ENCODE data around the gene FRYL. TPM values are rescaled to one million over a fixed set of nuclear protein-coding genes. Genes with fewer than 3 reads are reported as not detected.

The FRYL gene
- total and polyA plus RNA-seq, 4 experiments from 2014 or later, result 17.1 to 134 (median 83.7) TPM

- Mint-ChIP-seq H3K9me3 (peaks cover 0 to under 1% (median 0%) of the 10 kb centered on the region in 8 donors), H3K4me1 (peaks cover 46 to 81% (median 67%) of the 10 kb centered on the region in 4 donors), H3K4me3 (peak overlapping the region in 2 of 8 donors; percentile 0 to 43), H3K27me3 (no peaks in the 10 kb centered on the region), H3K27ac (peak overlapping the region in 1 of 7 donors; percentile 36), H3K36me3 (peaks cover 7 to 15% of the 10 kb centered on the region in 2 donors)
- Histone ChIP-seq H3K27ac (ENCODE audit: low read depth, low read length) (no peak overlapping the region), H3K36me3 (ENCODE audit: insufficient read depth, low read length) (no peaks in the 10 kb centered on the region), H3K4me3 (ENCODE audit: low read length in 2 of 2) (no peak overlapping the region), H3K27me3 (ENCODE audit: insufficient read depth, low read length) (no peaks in the 10 kb centered on the region), H3K9me3 (ENCODE audit: control insufficient read depth in 1 of 2, low read length in 2 of 2) (no peaks in the 10 kb centered on the region), H3K4me1 (ENCODE audit: insufficient read depth, low read length) (peaks cover 81% of the 10 kb centered on the region)
- ChIA-PET POLR2A (ENCODE audit: partially characterized antibody) (no interaction called here), CTCF (ENCODE audit: partially characterized antibody) (interaction anchor here (2.1 kb wide), 1 partner anchor 196 kb away, joined by 4 read pairs; no protein-coding TSS in a partner anchor)
- intact Hi-C loops (cut with micrococcal nuclease), result loop anchor here (5.0 kb wide), 1 partner anchor 33 kb away; no protein-coding TSS in a partner anchor
- no peak for DNase-seq
Observed at GRCh38 chr4:48774760-48775710, 5.0 kb downstream of the FRYL start.

GRCh38 chr4:48772556-48772955, 7.5 kb downstream of the FRYL start:
- Mint-ChIP-seq H3K36me3 (peaks cover 8 to 18% of the 10 kb centered on the region in 2 donors), H3K4me1 (peaks cover 50 to 87% (median 69%) of the 10 kb centered on the region in 4 donors), H3K4me3 (peak overlapping the region in 5 of 8 donors; percentile 1 to 78 (median 7)), H3K9me3 (no peaks in the 10 kb centered on the region), H3K27me3 (no peaks in the 10 kb centered on the region), H3K27ac (peak overlapping the region in 1 of 7 donors; percentile 35)
- DNase-seq, result no peak
- Histone ChIP-seq H3K4me3 (ENCODE audit: low read length in 2 of 2) (no peak overlapping the region), H3K36me3 (ENCODE audit: insufficient read depth, low read length) (no peaks in the 10 kb centered on the region), H3K9me3 (ENCODE audit: control insufficient read depth in 1 of 2, low read length in 2 of 2) (no peaks in the 10 kb centered on the region), H3K4me1 (ENCODE audit: insufficient read depth, low read length) (peaks cover 84% of the 10 kb centered on the region), H3K27ac (ENCODE audit: low read depth, low read length) (no peak overlapping the region), H3K27me3 (ENCODE audit: insufficient read depth, low read length) (no peaks in the 10 kb centered on the region)
- POLR2A ChIA-PET (ENCODE audit: partially characterized antibody), result no interaction called here
- CTCF ChIA-PET (ENCODE audit: partially characterized antibody), result no interaction called here
- intact Hi-C loops (cut with micrococcal nuclease), result no loop called here

DNA sequence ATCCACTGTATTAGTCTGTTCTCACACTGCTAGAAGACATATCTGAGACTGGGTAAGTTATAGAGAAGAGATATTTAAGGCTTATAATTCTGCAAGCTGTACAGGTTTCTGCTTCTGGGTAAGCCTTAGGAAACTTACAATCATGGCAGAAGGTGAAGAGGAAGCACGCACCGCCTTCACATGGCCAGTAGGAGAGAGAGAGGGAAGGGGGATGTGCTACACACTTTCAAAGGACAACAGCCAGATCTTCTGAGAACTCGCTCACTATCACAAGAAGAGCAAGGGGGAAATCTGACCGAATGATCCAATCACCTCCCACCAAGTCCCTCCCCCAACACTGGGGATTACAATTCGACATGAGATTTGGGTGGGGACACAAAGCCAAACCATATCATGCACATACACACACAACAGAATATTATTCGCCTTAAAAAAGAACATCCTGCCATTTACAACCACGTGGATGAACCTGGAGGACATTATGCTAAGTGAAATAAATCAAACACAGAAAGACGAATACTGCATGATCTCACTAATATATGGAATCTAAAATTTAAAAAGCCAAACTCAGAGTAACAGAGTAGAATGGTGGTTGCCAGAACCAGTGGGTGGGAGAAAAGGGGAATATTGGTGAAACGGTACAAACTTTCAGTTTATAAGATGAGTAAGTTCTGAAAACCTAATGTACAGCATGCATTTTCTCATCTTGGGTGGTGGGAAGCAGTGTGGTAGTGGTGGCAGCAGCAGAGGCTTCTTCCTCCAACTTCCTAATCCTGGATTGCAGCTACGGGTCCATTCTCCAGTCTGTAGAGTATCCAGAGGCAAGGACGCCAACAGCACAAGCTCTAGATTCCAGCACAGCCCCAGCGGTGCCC, 12.8 kb downstream of the FRYL start:
- ChIA-PET CTCF (ENCODE audit: partially characterized antibody) (interaction anchor here (1.1 kb wide), 1 partner anchor 12 kb away, joined by 4 read pairs; the partner anchor contains the start of gene FRYL), POLR2A (ENCODE audit: partially characterized antibody) (interaction anchor here (4.9 kb wide), 1 partner anchor 12 kb away, joined by 16 read pairs; the partner anchor contains the start of gene FRYL)
- H3K9me3 ChIP-seq (ENCODE audit: control insufficient read depth in 1 of 2, low read length in 2 of 2), result no peaks in the 10 kb centered on the region
- H3K4me1 ChIP-seq (ENCODE audit: insufficient read depth, low read length), result peaks cover 62% of the 10 kb centered on the region
- H3K27ac ChIP-seq (ENCODE audit: low read depth, low read length), result no peak overlapping the region
- H3K36me3 ChIP-seq (ENCODE audit: insufficient read depth, low read length), result no peaks in the 10 kb centered on the region
- DNase-seq, result no peak
- intact Hi-C loops (cut with micrococcal nuclease), result no loop called here
- H3K9me3 Mint-ChIP-seq, result peaks cover 0 to 3% (median 0%) of the 10 kb centered on the region in 8 donors
- no peaks in the 10 kb centered on the region for H3K27me3 ChIP-seq (ENCODE audit: insufficient read depth, low read length)
- H3K27ac Mint-ChIP-seq, result no peak overlapping the region
- H3K4me3 ChIP-seq (ENCODE audit: low read length in 2 of 2), result no peak overlapping the region
- peaks cover 44 to 70% (median 55%) of the 10 kb centered on the region in 4 donors for H3K4me1 Mint-ChIP-seq
- H3K4me3 Mint-ChIP-seq, result peak overlapping the region in 6 of 8 donors; percentile 15 to 47 (median 32)
- no peaks in the 10 kb centered on the region for H3K27me3 Mint-ChIP-seq
- peaks cover 10 to 29% of the 10 kb centered on the region in 2 donors for H3K36me3 Mint-ChIP-seq

DNA sequence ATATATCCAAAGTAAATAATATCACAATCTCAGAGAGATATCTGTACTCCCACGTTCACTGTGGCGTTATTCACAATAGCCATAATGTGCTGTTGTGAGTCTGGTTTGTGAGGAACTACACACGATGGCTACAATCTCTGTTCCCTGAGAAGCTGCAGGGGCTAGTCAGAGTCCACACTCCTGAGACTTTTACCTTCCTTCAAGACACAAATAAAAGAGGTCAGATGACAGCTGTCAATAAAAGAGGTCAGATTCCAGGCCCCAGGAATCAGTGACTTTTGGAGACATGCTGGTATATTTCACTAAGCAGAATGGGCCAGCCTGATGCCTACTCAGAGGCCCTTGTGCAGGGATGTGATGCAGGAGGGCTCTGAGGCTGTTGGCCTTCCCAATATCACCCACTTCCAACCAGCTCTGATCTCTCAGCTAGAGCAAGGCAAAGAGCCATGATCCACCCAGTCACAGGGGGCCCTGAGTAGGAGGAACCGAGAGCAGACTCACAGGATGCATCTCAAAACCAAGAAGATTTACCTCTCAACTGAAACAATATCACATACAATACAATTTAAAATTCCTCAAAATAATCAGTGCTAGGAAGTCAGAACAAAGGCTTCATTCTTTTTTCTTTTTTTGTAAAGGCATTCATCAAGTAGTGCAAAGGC, 13.8 kb downstream of the FRYL start:
- H3K36me3 ChIP-seq (ENCODE audit: insufficient read depth, low read length), result no peaks in the 10 kb centered on the region
- Mint-ChIP-seq H3K36me3 (peaks cover 10 to 24% of the 10 kb centered on the region in 2 donors), H3K4me1 (peaks cover 44 to 69% (median 55%) of the 10 kb centered on the region in 4 donors), H3K27ac (peak overlapping the region in 1 of 7 donors; percentile 64), H3K4me3 (peak overlapping the region in 5 of 8 donors; percentile 5 to 71 (median 36)), H3K27me3 (no peaks in the 10 kb centered on the region), H3K9me3 (peaks cover 0 to 3% (median 0%) of the 10 kb centered on the region in 8 donors)
- ChIA-PET CTCF (ENCODE audit: partially characterized antibody) (no interaction called here), POLR2A (ENCODE audit: partially characterized antibody) (interaction anchor here (1.2 kb wide), 1 partner anchor 14 kb away, joined by 3 read pairs; the partner anchor contains the start of gene FRYL)
- no peaks in the 10 kb centered on the region for H3K9me3 ChIP-seq (ENCODE audit: control insufficient read depth in 1 of 2, low read length in 2 of 2)
- intact Hi-C loops (cut with micrococcal nuclease), result no loop called here
- no peak for DNase-seq
- H3K4me3 ChIP-seq (ENCODE audit: low read length in 2 of 2), result no peak overlapping the region
- no peak overlapping the region for H3K27ac ChIP-seq (ENCODE audit: low read depth, low read length)
- no peaks in the 10 kb centered on the region for H3K27me3 ChIP-seq (ENCODE audit: insufficient read depth, low read length)
- peaks cover 58% of the 10 kb centered on the region for H3K4me1 ChIP-seq (ENCODE audit: insufficient read depth, low read length)

GRCh38 chr4:48762408-48762807, 17.7 kb downstream of the FRYL start:
- Mint-ChIP-seq H3K4me3 (peak overlapping the region in 1 of 8 donors; percentile 42), H3K4me1 (peaks cover 30 to 54% (median 42%) of the 10 kb centered on the region in 4 donors), H3K36me3 (peaks cover 14 to 18% of the 10 kb centered on the region in 2 donors), H3K27ac (no peak overlapping the region), H3K27me3 (no peaks in the 10 kb centered on the region), H3K9me3 (peaks cover 0 to 3% (median 0%) of the 10 kb centered on the region in 8 donors)
- no peak overlapping the region for H3K27ac ChIP-seq (ENCODE audit: low read depth, low read length)
- no peak overlapping the region for H3K4me3 ChIP-seq (ENCODE audit: low read length in 2 of 2)
- no peaks in the 10 kb centered on the region for H3K9me3 ChIP-seq (ENCODE audit: control insufficient read depth in 1 of 2, low read length in 2 of 2)
- intact Hi-C loops (cut with micrococcal nuclease), result no loop called here
- H3K36me3 ChIP-seq (ENCODE audit: insufficient read depth, low read length), result no peaks in the 10 kb centered on the region
- no peaks in the 10 kb centered on the region for H3K27me3 ChIP-seq (ENCODE audit: insufficient read depth, low read length)
- ChIA-PET POLR2A (ENCODE audit: partially characterized antibody) (no interaction called here), CTCF (ENCODE audit: partially characterized antibody) (interaction anchor here (0.7 kb wide), 1 partner anchor 196 kb away, joined by 3 read pairs; no protein-coding TSS in a partner anchor)
- peaks cover 34% of the 10 kb centered on the region for H3K4me1 ChIP-seq (ENCODE audit: insufficient read depth, low read length)
- no peak for DNase-seq

- H3K27ac ChIP-seq (ENCODE audit: low read depth, low read length), result no peak overlapping the region
- no peak for DNase-seq
- no peaks in the 10 kb centered on the region for H3K36me3 ChIP-seq (ENCODE audit: insufficient read depth, low read length)
- POLR2A ChIA-PET (ENCODE audit: partially characterized antibody), result no interaction called here
- Mint-ChIP-seq H3K27ac (no peak overlapping the region), H3K27me3 (no peaks in the 10 kb centered on the region), H3K9me3 (peaks cover 0 to 3% (median 0%) of the 10 kb centered on the region in 8 donors), H3K4me1 (peaks cover 26 to 54% (median 40%) of the 10 kb centered on the region in 4 donors), H3K4me3 (peak overlapping the region in 1 of 8 donors; percentile 27), H3K36me3 (peaks cover 8 to 18% of the 10 kb centered on the region in 2 donors)
- H3K4me3 ChIP-seq (ENCODE audit: low read length in 2 of 2), result no peak overlapping the region
- no peaks in the 10 kb centered on the region for H3K27me3 ChIP-seq (ENCODE audit: insufficient read depth, low read length)
- peaks cover 26% of the 10 kb centered on the region for H3K4me1 ChIP-seq (ENCODE audit: insufficient read depth, low read length)
- intact Hi-C loops (cut with micrococcal nuclease), result no loop called here
- H3K9me3 ChIP-seq (ENCODE audit: control insufficient read depth in 1 of 2, low read length in 2 of 2), result no peaks in the 10 kb centered on the region
- CTCF ChIA-PET (ENCODE audit: partially characterized antibody), result no interaction called here
Observed at GRCh38 chr4:48761286-48761685, 18.8 kb downstream of the FRYL start.

Data from CD4-positive, alpha-beta memory T cell (primary cell).